H9 (cell line): ENCODE data around the gene BIK. TPM values are rescaled to one million over a fixed set of nuclear protein-coding genes. Genes with fewer than 3 reads are reported as not detected.

Source experiments
- DNase-seq: peaks from one replicate; pipeline ENCODE4 v3.0.0-alpha.2; 2017
- H2AFZ ChIP-seq: one replicate; pipeline ENCODE4 v1.6.1; 2013; ENCODE audit warnings: mild to moderate bottlenecking, low read length, control low read depth, moderate library complexity
- H2AK5ac ChIP-seq: 2 replicates; pipeline ENCODE4 v1.6.1; 2013; ENCODE audit warnings: low read length, control low read depth, mixed read lengths; ENCODE audit not compliant: insufficient read length
- H2BK120ac ChIP-seq: one replicate; pipeline ENCODE4 v1.6.1; 2013; ENCODE audit warnings: low read depth, mild to moderate bottlenecking, low read length, control low read depth, inconsistent platforms; ENCODE audit not compliant: poor library complexity, severe bottlenecking
- H2BK12ac ChIP-seq: 2 replicates; pipeline ENCODE4 v1.6.1; 2013; ENCODE audit warnings: low read length, control low read depth, mixed read lengths, low read depth; ENCODE audit not compliant: insufficient read length
- H2BK15ac ChIP-seq: 2 replicates; pipeline ENCODE4 v1.6.1; 2013; ENCODE audit warnings: low read depth, low read length, control low read depth
- H2BK20ac ChIP-seq: one replicate; pipeline ENCODE4 v1.6.1; 2013; ENCODE audit warnings: low read depth, mild to moderate bottlenecking, low read length, control low read depth, inconsistent platforms; ENCODE audit not compliant: poor library complexity, severe bottlenecking
- H2BK5ac ChIP-seq: 2 replicates; pipeline ENCODE4 v1.6.1; 2013; ENCODE audit warnings: low read length, control low read depth, mixed read lengths; ENCODE audit not compliant: insufficient read length
- H3K14ac ChIP-seq: 2 replicates; pipeline ENCODE4 v1.6.1; 2013; ENCODE audit warnings: low read length, control low read depth; ENCODE audit not compliant: insufficient read depth
- H3K18ac ChIP-seq: 2 replicates; pipeline ENCODE4 v1.6.1; 2013; ENCODE audit warnings: low read depth, mild to moderate bottlenecking, mixed read lengths, low read length, control low read depth; ENCODE audit not compliant: insufficient read length
- H3K23ac ChIP-seq: 2 replicates; pipeline ENCODE4 v1.6.1; 2013; ENCODE audit warnings: low read length, control low read depth, mixed read lengths, low read depth; ENCODE audit not compliant: insufficient read length
- H3K23me2 ChIP-seq: 2 replicates; pipeline ENCODE4 v1.6.1; 2013; ENCODE audit warnings: low read depth, mild to moderate bottlenecking, mixed read lengths, low read length, control low read depth; ENCODE audit not compliant: insufficient read length, poor library complexity, severe bottlenecking
- H3K27ac ChIP-seq: 2 replicates; pipeline ENCODE4 v1.5.1; 2013; ENCODE audit warnings: low read length, control low read depth, mixed read lengths, low read depth; ENCODE audit not compliant: insufficient read length
- H3K27me3 ChIP-seq: 2 replicates; pipeline ENCODE4 v1.6.1; 2013; ENCODE audit warnings: low read length, control low read depth, inconsistent platforms; ENCODE audit not compliant: insufficient read depth
- H3K4ac ChIP-seq: 2 replicates; pipeline ENCODE4 v1.6.1; 2013; ENCODE audit warnings: low read depth, mild to moderate bottlenecking, control low read depth, inconsistent platforms, low read length, moderate library complexity
- H3K4me1 ChIP-seq: 2 replicates; pipeline ENCODE4 v1.6.1; 2013; ENCODE audit warnings: low read length, control low read depth, inconsistent platforms; ENCODE audit not compliant: insufficient read depth
- H3K4me2 ChIP-seq: 2 replicates; pipeline ENCODE4 v1.6.1; 2013; ENCODE audit warnings: low read length, control low read depth, mixed read lengths; ENCODE audit not compliant: insufficient read length, insufficient read depth
- H3K56ac ChIP-seq: 2 replicates; pipeline ENCODE4 v1.6.1; 2013; ENCODE audit warnings: low read depth, mild to moderate bottlenecking, mixed read lengths, low read length, control low read depth; ENCODE audit not compliant: insufficient read length
- H3K79me1 ChIP-seq: 2 replicates; pipeline ENCODE4 v1.6.1; 2013; ENCODE audit warnings: low read depth, mild to moderate bottlenecking, moderate library complexity, low read length, control low read depth, inconsistent platforms; ENCODE audit not compliant: insufficient read depth, poor library complexity, severe bottlenecking
- H3K79me2 ChIP-seq: 2 replicates; pipeline ENCODE4 v1.6.1; 2013; ENCODE audit warnings: low read length, control low read depth, inconsistent platforms; ENCODE audit not compliant: insufficient read depth
- H3K9ac ChIP-seq: 2 replicates; pipeline ENCODE4 v1.6.1; 2013; ENCODE audit warnings: low read length, control low read depth, mixed read lengths; ENCODE audit not compliant: insufficient read length; ENCODE audit errors: extremely low read depth
- H3K9me3 ChIP-seq: one replicate; pipeline ENCODE4 v1.6.1; 2013; ENCODE audit warnings: low read depth, low read length, inconsistent platforms; ENCODE audit not compliant: control insufficient read depth
- H3T11ph ChIP-seq: one replicate; pipeline ENCODE4 v1.6.1; 2013; ENCODE audit warnings: mild to moderate bottlenecking, low read length, control low read depth, inconsistent platforms
- H4K20me1 ChIP-seq: one replicate; pipeline ENCODE4 v1.6.1; 2013; ENCODE audit not compliant: control insufficient read depth, insufficient read length, insufficient read depth
- H4K5ac ChIP-seq: 2 replicates; pipeline ENCODE4 v1.6.1; 2013; ENCODE audit warnings: low read depth, mild to moderate bottlenecking, mixed read lengths, low read length, control low read depth; ENCODE audit not compliant: insufficient read length
- H4K8ac ChIP-seq: replicated peaks from 2 replicates; pipeline ENCODE4 v1.6.1; 2013; ENCODE audit warnings: low read length, control low read depth, mixed read lengths, low read depth; ENCODE audit not compliant: insufficient read length
- H4K91ac ChIP-seq: 2 replicates; pipeline ENCODE4 v1.6.1; 2013; ENCODE audit warnings: low read depth, mild to moderate bottlenecking, moderate library complexity, mixed read lengths, low read length, control low read depth; ENCODE audit not compliant: insufficient read length
- H3K27ac Mint-ChIP-seq, 3 experiments: 2 replicates in 2 of 3; 3 replicates in 1 of 3; pipeline ENCODE4 v1.8.0; 2020 to 2021; ENCODE audit warnings: mixed read lengths in 3 of 3, mild to moderate bottlenecking in 1 of 3, moderate library complexity in 1 of 3
- H3K27me3 Mint-ChIP-seq: 2 replicates; pipeline ENCODE4 v1.8.0; 2021; ENCODE audit warnings: low read depth, mild to moderate bottlenecking, moderate library complexity, mixed read lengths
- H3K36me3 Mint-ChIP-seq, 3 experiments: 2 replicates in 2 of 3; 3 replicates in 1 of 3; pipeline ENCODE4 v1.8.0; 2020 to 2021; ENCODE audit warnings: low read depth in 3 of 3, mixed read lengths in 3 of 3; ENCODE audit not compliant: insufficient read depth in 1 of 3
- H3K4me1 Mint-ChIP-seq, 2 experiments: 2 replicates each; pipeline ENCODE4 v1.8.0; 2020; ENCODE audit warnings: mixed read lengths in 2 of 2
- H3K4me3 Mint-ChIP-seq, 2 experiments: 2 replicates in 1 of 2; 3 replicates in 1 of 2; pipeline ENCODE4 v1.8.0; 2020 to 2021; ENCODE audit warnings: mild to moderate bottlenecking in 2 of 2, mixed read lengths in 2 of 2, moderate library complexity in 1 of 2
- H3K9me3 Mint-ChIP-seq, 2 experiments: 2 replicates in 1 of 2; 3 replicates in 1 of 2; pipeline ENCODE4 v1.8.0; 2020; ENCODE audit warnings: mild to moderate bottlenecking in 2 of 2, mixed read lengths in 2 of 2, moderate library complexity in 1 of 2
- WGBS: extraction: QIAGEN DNeasy Blood & Tissue Kit; methylation state at CpG from one replicate; pipeline ENCODE4 v1.1.7; 2013; ENCODE audit warnings: missing lambda C conversion rate, low lambda C conversion rate, mixed read lengths; ENCODE audit not compliant: insufficient read length; ENCODE audit errors: extremely low coverage; 5-methylcytosine and 5-hydroxymethylcytosine counted together
- total RNA-seq: library from RNA; stranded (reverse); gene quantifications from 2 replicates; pipeline ENCODE4 v1.2.1, GENCODE V29; 2021
- TF ChIP-seq, protein P1 (sequence below): fragments of 200-600 bp; sonication (generic); conservative IDR thresholded peaks from 3 replicates; pipeline ENCODE4 v1.8.0; 2021; ENCODE audit warnings: antibody characterized with exemption, mild to moderate bottlenecking

Gene BIK
- total RNA-seq, 1 experiment from 2014 or later = 8.3 TPM

GRCh38 chr22:43136255-43136654 is 25.7 kb downstream of the BIK start:
- Mint-ChIP-seq H3K27me3 (no peaks in the 10 kb centered on the region), H3K9me3 (no peaks in the 10 kb centered on the region), H3K36me3 (peaks cover 26 to 86% (median 78%) of the 10 kb centered on the region in 3 experiments; a peak in 6 of 7 replicates), H3K27ac (peak overlapping the region in 1 of 3 experiments; percentile 24; a peak in 1 of 7 replicates), H3K4me3 (no peak overlapping the region), H3K4me1 (no peaks in the 10 kb centered on the region)
- H3K27ac ChIP-seq = no peak overlapping the region
- H2BK12ac ChIP-seq = no peak overlapping the region
- H3K9me3 ChIP-seq = no peaks in the 10 kb centered on the region
- WGBS = no CpG with 5 or more reads among the region's 9 CpGs
- H3K4me2 ChIP-seq = no peak overlapping the region
- H3K9ac ChIP-seq = no peak overlapping the region
- H2AFZ ChIP-seq = no peak overlapping the region
- no peaks in the 10 kb centered on the region for H3K4me1 ChIP-seq
- H3T11ph ChIP-seq = no peak overlapping the region
- H3K4ac ChIP-seq = no peak overlapping the region
- no peak overlapping the region for H3K18ac ChIP-seq
- no peak overlapping the region for H3K14ac ChIP-seq
- TF ChIP-seq, protein P1, sequence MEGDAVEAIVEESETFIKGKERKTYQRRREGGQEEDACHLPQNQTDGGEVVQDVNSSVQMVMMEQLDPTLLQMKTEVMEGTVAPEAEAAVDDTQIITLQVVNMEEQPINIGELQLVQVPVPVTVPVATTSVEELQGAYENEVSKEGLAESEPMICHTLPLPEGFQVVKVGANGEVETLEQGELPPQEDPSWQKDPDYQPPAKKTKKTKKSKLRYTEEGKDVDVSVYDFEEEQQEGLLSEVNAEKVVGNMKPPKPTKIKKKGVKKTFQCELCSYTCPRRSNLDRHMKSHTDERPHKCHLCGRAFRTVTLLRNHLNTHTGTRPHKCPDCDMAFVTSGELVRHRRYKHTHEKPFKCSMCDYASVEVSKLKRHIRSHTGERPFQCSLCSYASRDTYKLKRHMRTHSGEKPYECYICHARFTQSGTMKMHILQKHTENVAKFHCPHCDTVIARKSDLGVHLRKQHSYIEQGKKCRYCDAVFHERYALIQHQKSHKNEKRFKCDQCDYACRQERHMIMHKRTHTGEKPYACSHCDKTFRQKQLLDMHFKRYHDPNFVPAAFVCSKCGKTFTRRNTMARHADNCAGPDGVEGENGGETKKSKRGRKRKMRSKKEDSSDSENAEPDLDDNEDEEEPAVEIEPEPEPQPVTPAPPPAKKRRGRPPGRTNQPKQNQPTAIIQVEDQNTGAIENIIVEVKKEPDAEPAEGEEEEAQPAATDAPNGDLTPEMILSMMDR = peak; percentile 72
- H4K8ac ChIP-seq = no peak overlapping the region
- no peaks in the 10 kb centered on the region for H3K79me1 ChIP-seq
- H2AK5ac ChIP-seq = no peak overlapping the region
- H3K27me3 ChIP-seq = no peaks in the 10 kb centered on the region
- H3K79me2 ChIP-seq = no peaks in the 10 kb centered on the region
- H2BK15ac ChIP-seq = no peak overlapping the region
- no peak overlapping the region for H2BK120ac ChIP-seq
- peak; percentile 63 for DNase-seq
- H3K56ac ChIP-seq = no peak overlapping the region
- no peak overlapping the region for H3K23ac ChIP-seq
- no peak overlapping the region for H4K91ac ChIP-seq
- H2BK5ac ChIP-seq = no peak overlapping the region
- no peak overlapping the region for H2BK20ac ChIP-seq
- no peaks in the 10 kb centered on the region for H4K20me1 ChIP-seq
- H3K23me2 ChIP-seq = no peaks in the 10 kb centered on the region
- no peak overlapping the region for H4K5ac ChIP-seq
